Keratinocyte (primary cell): Measurements from ENCODE around the gene PHOX2A.

Experiments
- EZH2 ChIP-seq: IDR thresholded peaks from one replicate; pipeline ENCODE4 v1.6.1; 2012; ENCODE audit warnings: inconsistent platforms, mild to moderate bottlenecking, low read length, moderate library complexity
- TF ChIP-seq, protein P1 (sequence below), 3 experiments: IDR thresholded peaks in 1 of 3; conservative IDR thresholded peaks in 1 of 3; optimal IDR thresholded peaks in 1 of 3; 2 replicates in 2 of 3; 3 replicates in 1 of 3; pipeline versions ENCODE3 to v1.5.1; 2011; ENCODE audit warnings: low read length in 3 of 3, mild to moderate bottlenecking in 3 of 3, moderate library complexity in 2 of 3, control low read depth in 1 of 3, inconsistent platforms in 1 of 3; ENCODE audit not compliant: insufficient read depth in 2 of 3; ENCODE audit errors: extremely low read depth in 1 of 3

DNA sequence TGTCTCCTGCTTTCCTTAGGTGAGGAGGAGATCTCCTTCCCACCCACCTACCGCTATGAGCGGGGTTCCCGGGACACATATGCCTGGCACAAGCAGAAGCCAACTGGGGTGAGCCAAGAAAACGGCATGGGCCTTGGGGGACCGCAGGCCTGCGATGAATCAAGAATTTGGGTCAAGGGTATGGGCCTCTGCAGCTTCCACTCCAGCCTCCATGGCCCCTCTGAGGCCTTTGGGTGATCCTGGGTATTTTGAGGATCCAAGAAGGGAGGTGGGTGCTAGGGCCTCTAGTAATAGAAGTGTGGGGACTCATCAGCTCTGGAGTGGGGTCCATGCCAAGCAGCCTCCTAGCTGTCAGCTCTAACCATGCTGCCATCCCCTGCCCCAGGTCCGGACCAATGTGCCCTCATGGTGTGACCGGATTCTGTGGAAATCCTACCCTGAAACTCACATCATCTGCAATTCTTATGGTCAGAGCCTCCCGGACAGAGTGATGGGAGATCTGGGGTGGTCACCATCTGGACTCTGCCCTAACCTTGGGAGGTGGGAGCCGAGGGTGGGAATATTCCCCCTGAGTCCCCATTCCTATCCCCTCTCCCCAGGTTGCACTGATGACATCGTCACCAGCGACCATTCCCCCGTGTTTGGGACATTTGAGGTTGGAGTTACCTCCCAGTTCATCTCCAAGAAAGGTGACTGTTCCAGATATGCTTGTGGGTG, 10.8 kb downstream of the PHOX2A start:
- TF ChIP-seq, protein P1, sequence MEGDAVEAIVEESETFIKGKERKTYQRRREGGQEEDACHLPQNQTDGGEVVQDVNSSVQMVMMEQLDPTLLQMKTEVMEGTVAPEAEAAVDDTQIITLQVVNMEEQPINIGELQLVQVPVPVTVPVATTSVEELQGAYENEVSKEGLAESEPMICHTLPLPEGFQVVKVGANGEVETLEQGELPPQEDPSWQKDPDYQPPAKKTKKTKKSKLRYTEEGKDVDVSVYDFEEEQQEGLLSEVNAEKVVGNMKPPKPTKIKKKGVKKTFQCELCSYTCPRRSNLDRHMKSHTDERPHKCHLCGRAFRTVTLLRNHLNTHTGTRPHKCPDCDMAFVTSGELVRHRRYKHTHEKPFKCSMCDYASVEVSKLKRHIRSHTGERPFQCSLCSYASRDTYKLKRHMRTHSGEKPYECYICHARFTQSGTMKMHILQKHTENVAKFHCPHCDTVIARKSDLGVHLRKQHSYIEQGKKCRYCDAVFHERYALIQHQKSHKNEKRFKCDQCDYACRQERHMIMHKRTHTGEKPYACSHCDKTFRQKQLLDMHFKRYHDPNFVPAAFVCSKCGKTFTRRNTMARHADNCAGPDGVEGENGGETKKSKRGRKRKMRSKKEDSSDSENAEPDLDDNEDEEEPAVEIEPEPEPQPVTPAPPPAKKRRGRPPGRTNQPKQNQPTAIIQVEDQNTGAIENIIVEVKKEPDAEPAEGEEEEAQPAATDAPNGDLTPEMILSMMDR (optimal IDR thresholded peaks at IDR 0.05 in 1 of 3, IDR thresholded peaks at IDR 0.05 in 1 of 3, conservative IDR thresholded peaks at IDR 0.05 in 1 of 3; ENCODE audit: extremely low read depth in 1 of 3, insufficient read depth in 2 of 3, low read length in 3 of 3), result no peak
- no peak for TF ChIP-seq EZH2
